ENCODE measurements around the gene CALY.

CALY gene

DNA sequence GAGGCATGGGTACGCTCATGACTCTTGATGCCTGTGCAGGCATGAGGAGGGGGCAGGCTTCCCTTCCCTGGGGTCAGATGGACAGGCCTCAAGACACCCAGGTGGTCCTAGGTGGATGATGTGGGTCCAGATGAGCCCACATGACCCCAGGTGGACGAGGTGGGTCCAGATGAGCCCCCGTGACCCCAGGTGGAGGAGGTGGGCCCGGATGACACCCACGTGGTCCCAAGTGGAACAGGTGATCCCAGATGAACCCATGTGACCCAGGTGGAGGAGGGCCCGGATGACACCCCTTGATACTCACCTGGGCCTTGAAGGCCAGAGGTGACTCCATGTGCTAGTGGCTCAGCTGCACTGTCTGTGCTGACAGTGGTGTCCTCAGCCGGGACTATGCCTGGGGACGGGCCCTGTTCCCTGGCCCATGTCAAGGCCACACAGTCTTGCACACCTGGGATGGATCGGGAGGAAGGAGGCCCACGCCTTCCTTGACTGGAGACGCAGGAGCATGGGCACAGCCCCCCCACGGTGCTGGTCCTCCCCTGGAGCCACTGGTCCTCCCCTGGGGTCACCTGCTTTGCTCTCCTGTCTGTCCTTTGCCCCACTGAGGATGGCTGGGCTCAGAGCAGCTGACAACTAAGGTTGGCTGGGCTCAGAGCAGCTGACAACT, 13.7 kb upstream of the CALY start:
- Histone ChIP-seq H3K36me3 (ENCODE audit: insufficient read depth, low read length) (no peaks in the 10 kb centered on the region), H3K4me1 (ENCODE audit: control insufficient read depth, insufficient read depth, low read length, unreplicated experiment) (peaks cover 3% of the 10 kb centered on the region), H3K27me3 (ENCODE audit: insufficient read depth, low read length) (no peaks in the 10 kb centered on the region; the same call in 1 of the 2 replicates), H3K27ac (ENCODE audit: low read depth, low read length) (no peak overlapping the region), H3K4me3 (ENCODE audit: low read depth, low read length) (no peak overlapping the region), H2AFZ (ENCODE audit: low read length, unreplicated experiment) (no peak overlapping the region), H3K79me2 (ENCODE audit: control insufficient read depth, insufficient read depth, low read length, unreplicated experiment) (no peaks in the 10 kb centered on the region)

DNA sequence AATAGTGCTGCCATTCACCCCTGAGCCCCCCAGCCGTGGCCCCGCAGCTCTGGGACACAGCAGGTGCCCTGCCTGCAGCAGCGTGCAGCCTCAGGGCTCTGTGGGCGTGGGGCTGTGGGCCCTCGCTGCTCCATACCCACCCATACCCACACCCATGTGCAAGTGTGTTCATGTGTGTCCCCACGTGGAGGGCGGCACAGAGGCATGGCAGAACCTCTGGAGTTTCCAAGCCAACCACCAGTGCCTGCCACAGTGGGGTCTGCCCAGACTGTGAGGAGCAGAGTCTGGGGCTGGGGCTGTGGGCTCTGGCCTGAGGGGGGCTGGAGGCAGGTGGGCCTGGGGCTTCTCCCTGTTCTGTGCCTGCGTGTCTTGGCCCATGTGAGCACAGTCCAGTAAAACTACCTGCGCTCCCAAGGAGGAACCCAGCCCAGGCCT, 12.9 kb upstream of the CALY start:
- Histone ChIP-seq H2AFZ (ENCODE audit: low read length, unreplicated experiment) (no peak overlapping the region), H3K36me3 (ENCODE audit: insufficient read depth, low read length) (no peaks in the 10 kb centered on the region), H3K4me1 (ENCODE audit: control insufficient read depth, insufficient read depth, low read length, unreplicated experiment) (peaks cover 3% of the 10 kb centered on the region), H3K27me3 (ENCODE audit: insufficient read depth, low read length) (peaks cover 6% of the 10 kb centered on the region; the same call in 1 of the 2 replicates), H3K79me2 (ENCODE audit: control insufficient read depth, insufficient read depth, low read length, unreplicated experiment) (no peaks in the 10 kb centered on the region), H3K27ac (ENCODE audit: low read depth, low read length) (no peak overlapping the region), H3K4me3 (ENCODE audit: low read depth, low read length) (no peak overlapping the region)

DNA sequence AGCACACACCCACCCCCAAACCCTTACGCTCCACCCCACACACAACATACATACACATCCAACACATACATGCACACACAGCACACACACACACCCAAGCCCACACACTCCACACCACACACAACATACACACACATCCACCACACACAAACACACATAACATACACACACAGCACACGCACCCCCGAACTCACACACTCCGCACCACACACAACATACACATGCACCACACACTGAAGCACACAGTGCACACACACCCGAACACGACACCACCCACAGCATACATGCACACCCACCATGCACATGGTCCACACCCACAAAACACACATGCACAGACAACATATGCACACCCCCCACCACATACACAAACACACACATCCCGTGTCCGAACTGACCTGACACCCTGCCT, 12.5 kb upstream of the CALY start:
- H3K4me1 ChIP-seq (ENCODE audit: control insufficient read depth, insufficient read depth, low read length, unreplicated experiment): peaks cover 3% of the 10 kb centered on the region
- H3K27ac ChIP-seq (ENCODE audit: low read depth, low read length): no peak overlapping the region
- no peaks in the 10 kb centered on the region for H3K79me2 ChIP-seq (ENCODE audit: control insufficient read depth, insufficient read depth, low read length, unreplicated experiment)
- H2AFZ ChIP-seq (ENCODE audit: low read length, unreplicated experiment): no peak overlapping the region
- H3K36me3 ChIP-seq (ENCODE audit: insufficient read depth, low read length): no peaks in the 10 kb centered on the region
- H3K27me3 ChIP-seq (ENCODE audit: insufficient read depth, low read length): peaks cover 6% of the 10 kb centered on the region; the same call in 1 of the 2 replicates
- no peak overlapping the region for H3K4me3 ChIP-seq (ENCODE audit: low read depth, low read length)

DNA sequence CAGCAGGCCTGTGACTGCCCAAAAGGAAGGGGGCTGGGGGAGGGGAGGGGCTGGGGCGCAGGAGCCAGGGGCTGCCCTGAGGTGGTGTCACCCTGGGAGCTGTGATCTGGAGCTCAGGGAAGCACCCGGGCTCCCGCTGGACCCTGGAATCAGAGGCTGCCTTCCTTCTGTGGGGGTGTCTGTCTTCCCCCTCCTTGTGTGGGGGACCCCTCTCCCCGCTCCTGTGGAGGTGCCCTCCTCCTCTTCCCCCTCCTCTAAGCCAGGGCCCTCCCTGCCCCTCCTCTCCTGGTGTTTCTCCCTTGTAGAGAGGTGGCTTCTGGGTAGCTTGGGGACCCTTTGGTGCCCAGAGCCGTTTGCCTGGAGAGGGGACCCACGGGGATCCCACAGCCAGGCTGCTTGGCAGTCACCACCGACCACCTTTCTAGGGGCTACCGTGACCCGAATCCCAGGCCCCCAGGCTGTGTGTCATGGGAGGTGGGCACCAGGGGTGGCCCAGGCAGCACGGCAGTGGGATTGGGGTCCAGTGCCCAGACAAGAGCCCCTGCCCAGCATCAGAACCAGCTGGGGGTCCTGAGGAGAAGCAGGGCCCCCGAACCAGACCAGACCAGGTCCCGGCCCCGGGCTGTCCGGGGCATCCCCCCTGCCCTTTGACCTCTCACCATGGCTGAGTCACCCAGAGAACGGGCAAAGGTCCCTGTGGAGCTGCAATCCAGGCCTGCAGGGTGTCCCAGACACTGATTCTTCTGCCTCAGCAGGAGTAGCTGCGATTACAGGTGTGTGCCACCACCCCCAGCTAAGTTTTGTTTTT, 11.2 kb upstream of the CALY start:
- H3K4me3 ChIP-seq (ENCODE audit: low read depth, low read length): no peak overlapping the region
- H3K36me3 ChIP-seq (ENCODE audit: insufficient read depth, low read length): no peaks in the 10 kb centered on the region
- no peak overlapping the region for H3K27ac ChIP-seq (ENCODE audit: low read depth, low read length)
- no peaks in the 10 kb centered on the region for H3K79me2 ChIP-seq (ENCODE audit: control insufficient read depth, insufficient read depth, low read length, unreplicated experiment)
- H2AFZ ChIP-seq (ENCODE audit: low read length, unreplicated experiment): no peak overlapping the region
- peaks cover 6% of the 10 kb centered on the region; the same call in 1 of the 2 replicates for H3K27me3 ChIP-seq (ENCODE audit: insufficient read depth, low read length)
- H3K4me1 ChIP-seq (ENCODE audit: control insufficient read depth, insufficient read depth, low read length, unreplicated experiment): peaks cover 3% of the 10 kb centered on the region

DNA sequence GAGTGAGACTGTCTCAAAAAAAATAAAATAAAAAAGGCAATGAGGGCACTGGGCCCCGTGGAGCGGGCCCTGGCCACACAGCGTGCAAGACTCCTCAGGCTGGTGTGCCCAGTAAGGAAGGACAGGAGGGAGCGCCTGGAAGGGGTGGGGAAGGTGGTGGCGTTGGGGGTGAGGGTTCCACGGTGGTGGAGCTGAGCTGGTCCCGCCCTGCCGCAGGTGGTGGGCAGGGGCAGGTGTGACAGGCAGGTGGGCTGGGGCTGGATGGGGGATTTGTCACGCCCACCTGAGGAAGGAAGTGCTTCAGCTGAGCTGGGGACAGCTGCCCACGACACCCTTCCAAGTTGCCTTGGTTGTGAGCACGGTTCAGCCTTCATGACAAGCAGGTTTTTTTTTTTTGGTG, 9.7 kb upstream of the CALY start:
- Histone ChIP-seq H3K79me2 (ENCODE audit: control insufficient read depth, insufficient read depth, low read length, unreplicated experiment) (no peaks in the 10 kb centered on the region), H3K36me3 (ENCODE audit: insufficient read depth, low read length) (no peaks in the 10 kb centered on the region), H3K27ac (ENCODE audit: low read depth, low read length) (no peak overlapping the region), H3K27me3 (ENCODE audit: insufficient read depth, low read length) (peaks cover 6% of the 10 kb centered on the region; the same call in 1 of the 2 replicates), H3K4me1 (ENCODE audit: control insufficient read depth, insufficient read depth, low read length, unreplicated experiment) (peaks cover 3% of the 10 kb centered on the region), H3K4me3 (ENCODE audit: low read depth, low read length) (no peak overlapping the region), H2AFZ (ENCODE audit: low read length, unreplicated experiment) (no peak overlapping the region)

DNA sequence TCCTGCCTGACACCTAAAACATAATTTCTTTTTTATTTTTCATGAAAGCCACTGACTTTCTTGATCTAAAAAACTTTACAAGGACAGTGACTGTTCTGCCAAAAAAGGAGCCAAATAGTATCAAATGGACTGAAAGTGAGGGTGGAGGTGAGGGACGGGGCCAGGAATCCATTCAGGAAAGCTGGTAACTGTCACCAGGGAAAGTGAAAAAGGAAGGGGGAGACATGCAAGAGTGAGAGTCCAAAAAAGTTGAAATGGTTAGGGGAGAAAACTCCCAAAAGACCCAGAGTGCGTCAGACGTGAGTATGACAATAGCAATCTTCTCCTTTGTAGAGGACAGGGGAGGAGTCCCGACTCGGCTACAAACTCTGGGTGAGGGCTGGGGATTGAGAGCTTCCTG, 7.5 kb upstream of the CALY start:
- Histone ChIP-seq H3K27ac (ENCODE audit: low read depth, low read length) (no peak overlapping the region), H3K4me3 (ENCODE audit: low read depth, low read length) (no peak overlapping the region), H3K27me3 (ENCODE audit: insufficient read depth, low read length) (peaks cover 6% of the 10 kb centered on the region; the same call in 1 of the 2 replicates), H3K4me1 (ENCODE audit: control insufficient read depth, insufficient read depth, low read length, unreplicated experiment) (peaks cover 3% of the 10 kb centered on the region), H2AFZ (ENCODE audit: low read length, unreplicated experiment) (no peak overlapping the region), H3K36me3 (ENCODE audit: insufficient read depth, low read length) (no peaks in the 10 kb centered on the region), H3K79me2 (ENCODE audit: control insufficient read depth, insufficient read depth, low read length, unreplicated experiment) (no peaks in the 10 kb centered on the region)

DNA sequence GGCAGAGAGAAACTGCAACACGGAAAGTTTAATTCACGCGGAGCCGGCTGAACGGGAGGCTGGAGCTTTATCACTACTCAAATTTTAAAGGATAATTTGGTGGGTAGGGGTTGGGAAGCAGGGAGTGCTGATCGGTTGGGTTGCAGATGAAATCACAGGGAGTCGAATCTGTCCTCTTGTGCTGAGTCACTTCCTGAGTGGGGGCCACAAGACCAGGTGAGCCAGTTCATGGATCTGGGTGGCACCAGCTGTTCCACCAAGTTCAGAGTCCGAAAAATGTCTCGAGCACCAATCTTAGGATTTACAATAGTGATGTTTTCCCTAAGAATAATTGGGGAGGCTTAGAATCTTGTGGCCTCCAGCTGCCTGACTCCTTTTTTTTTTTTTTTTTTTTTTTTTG, 6.9 kb upstream of the CALY start:
- Histone ChIP-seq H3K36me3 (ENCODE audit: insufficient read depth, low read length) (no peaks in the 10 kb centered on the region), H3K4me3 (ENCODE audit: low read depth, low read length) (no peak overlapping the region), H2AFZ (ENCODE audit: low read length, unreplicated experiment) (no peak overlapping the region), H3K79me2 (ENCODE audit: control insufficient read depth, insufficient read depth, low read length, unreplicated experiment) (no peaks in the 10 kb centered on the region), H3K27me3 (ENCODE audit: insufficient read depth, low read length) (peaks cover 6% of the 10 kb centered on the region; the same call in 1 of the 2 replicates), H3K4me1 (ENCODE audit: control insufficient read depth, insufficient read depth, low read length, unreplicated experiment) (peaks cover 3% of the 10 kb centered on the region), H3K27ac (ENCODE audit: low read depth, low read length) (no peak overlapping the region)

DNA sequence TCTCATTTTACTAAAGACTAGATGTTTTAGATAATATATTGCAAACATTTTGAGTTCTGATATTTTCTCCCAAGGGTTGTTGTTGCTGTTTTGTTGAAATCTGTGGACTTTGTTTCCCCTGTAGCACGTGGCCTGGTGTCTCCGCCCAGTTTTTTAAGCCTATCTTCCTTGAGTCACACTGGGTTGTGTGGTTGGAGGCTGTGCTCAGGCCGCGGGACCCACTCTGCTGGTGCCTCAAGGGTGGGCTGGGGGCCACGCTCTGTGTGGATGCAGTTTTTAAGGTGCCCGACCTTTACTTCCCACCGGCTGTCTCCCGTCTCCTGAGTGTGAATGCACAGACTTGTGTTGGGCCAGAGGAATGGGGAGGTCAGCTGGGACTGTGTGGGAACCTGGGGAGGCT, 6.2 kb upstream of the CALY start:
- Histone ChIP-seq H3K79me2 (ENCODE audit: control insufficient read depth, insufficient read depth, low read length, unreplicated experiment) (no peaks in the 10 kb centered on the region), H3K36me3 (ENCODE audit: insufficient read depth, low read length) (no peaks in the 10 kb centered on the region), H2AFZ (ENCODE audit: low read length, unreplicated experiment) (no peak overlapping the region), H3K4me3 (ENCODE audit: low read depth, low read length) (no peak overlapping the region), H3K27ac (ENCODE audit: low read depth, low read length) (no peak overlapping the region), H3K4me1 (ENCODE audit: control insufficient read depth, insufficient read depth, low read length, unreplicated experiment) (no peaks in the 10 kb centered on the region), H3K27me3 (ENCODE audit: insufficient read depth, low read length) (peaks cover 6% of the 10 kb centered on the region; the same call in 1 of the 2 replicates)

DNA sequence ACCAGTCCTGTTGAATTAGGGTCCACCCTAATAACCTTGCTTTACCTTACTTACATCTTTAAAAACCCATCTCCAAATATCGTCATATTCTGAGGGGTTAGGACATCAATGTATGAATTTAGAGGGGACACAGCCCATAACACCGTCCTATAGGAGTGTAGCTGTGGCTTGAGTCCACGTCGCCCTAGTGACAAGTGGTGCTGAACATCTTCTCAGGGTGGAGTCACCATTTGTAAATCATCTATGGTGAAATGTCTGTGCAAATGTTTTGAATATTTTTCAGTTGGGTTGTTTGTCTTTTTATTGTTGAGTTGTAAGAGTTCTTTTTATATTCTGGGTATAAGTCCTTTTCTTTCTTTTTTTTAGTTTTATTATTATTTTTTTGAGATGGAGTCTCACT, 5.3 kb upstream of the CALY start:
- Histone ChIP-seq H3K4me1 (ENCODE audit: control insufficient read depth, insufficient read depth, low read length, unreplicated experiment) (no peaks in the 10 kb centered on the region), H3K27me3 (ENCODE audit: insufficient read depth, low read length) (peaks cover 14% of the 10 kb centered on the region; the same call in 1 of the 2 replicates), H2AFZ (ENCODE audit: low read length, unreplicated experiment) (no peak overlapping the region), H3K27ac (ENCODE audit: low read depth, low read length) (no peak overlapping the region), H3K36me3 (ENCODE audit: insufficient read depth, low read length) (no peaks in the 10 kb centered on the region), H3K4me3 (ENCODE audit: low read depth, low read length) (no peak overlapping the region), H3K79me2 (ENCODE audit: control insufficient read depth, insufficient read depth, low read length, unreplicated experiment) (no peaks in the 10 kb centered on the region)

DNA sequence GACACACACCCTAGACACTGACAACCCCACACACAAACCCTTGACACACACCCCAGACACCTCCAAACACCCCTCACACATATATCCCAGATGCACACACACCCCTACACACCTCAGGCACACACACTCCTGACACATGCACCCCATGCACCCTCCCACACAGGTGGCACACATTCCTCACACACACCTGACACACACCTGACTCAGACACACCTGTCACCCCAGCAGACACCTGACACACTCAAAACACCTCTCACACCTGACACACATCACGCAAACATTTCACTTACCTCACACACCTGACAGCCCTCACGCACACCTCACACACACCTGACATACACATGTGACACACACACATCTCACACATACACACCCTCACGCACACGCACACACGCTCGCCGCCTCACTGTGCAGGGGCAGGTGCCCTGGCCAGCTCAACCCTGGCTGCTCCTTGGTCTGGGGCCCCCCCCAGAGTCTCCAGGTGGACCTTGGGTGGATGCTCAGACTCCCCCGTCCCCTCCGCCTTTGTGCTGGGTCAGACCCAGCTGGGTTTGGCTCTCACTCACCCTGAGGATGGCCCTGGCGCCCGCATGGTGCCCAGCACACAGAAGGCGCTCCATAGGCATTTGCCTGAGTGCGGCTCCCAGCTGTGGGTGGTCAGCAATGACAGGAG, 3.1 kb upstream of the CALY start:
- Histone ChIP-seq H3K4me1 (ENCODE audit: control insufficient read depth, insufficient read depth, low read length, unreplicated experiment) (peaks cover 4% of the 10 kb centered on the region), H3K79me2 (ENCODE audit: control insufficient read depth, insufficient read depth, low read length, unreplicated experiment) (no peaks in the 10 kb centered on the region), H3K4me3 (ENCODE audit: low read depth, low read length) (no peak overlapping the region), H3K36me3 (ENCODE audit: insufficient read depth, low read length) (no peaks in the 10 kb centered on the region), H2AFZ (ENCODE audit: low read length, unreplicated experiment) (no peak overlapping the region), H3K27me3 (ENCODE audit: insufficient read depth, low read length) (peaks cover 32% of the 10 kb centered on the region), H3K27ac (ENCODE audit: low read depth, low read length) (no peak overlapping the region)

All from ACC112 (cell line).